HEK293 (cell line): ENCODE data around the gene PROCR.

Source experiments
- CTCF ChIA-PET: fragments of 350-600 bp; formaldehyde crosslinking; extraction: SDS; loops from one replicate; lab custom pipeline; 2021; ENCODE audit warnings: antibody characterized with exemption; lab: Yijun Ruan, JAX
- POLR2A ChIA-PET: fragments of 300-600 bp; formaldehyde crosslinking; extraction: SDS; loops from one replicate; lab custom pipeline; 2020; ENCODE audit warnings: antibody characterized with exemption, inconsistent platforms; lab: Yijun Ruan, JAX
- H3K27ac ChIP-seq: fragments of 200-500 bp; sonication (Bioruptor generic); 2 replicates; pipeline ENCODE4 v1.5.1; 2014; ENCODE audit warnings: low read depth, low read length, control low read depth, inconsistent platforms; ENCODE audit errors: extremely low read depth
- H3K36me3 ChIP-seq, 2 experiments: fragments of 200-500 bp in 1 of 2; sonication (Bioruptor generic) in 1 of 2; 1 replicate in 1 of 2; 2 replicates in 1 of 2; pipeline ENCODE4 v1.5.1; 2014 to 2017; ENCODE audit warnings: inconsistent platforms in 2 of 2, low read length in 2 of 2; ENCODE audit not compliant: control insufficient read depth in 2 of 2, insufficient read depth in 1 of 2
- H3K4me1 ChIP-seq: fragments of 200-500 bp; sonication (Bioruptor generic); 2 replicates; pipeline ENCODE4 v1.5.1; 2014; ENCODE audit warnings: mild to moderate bottlenecking, low read length, inconsistent platforms; ENCODE audit not compliant: control insufficient read depth, insufficient read depth
- H3K4me3 ChIP-seq: 2 replicates; pipeline ENCODE4 v1.5.1; 2011; ENCODE audit warnings: low read depth, mild to moderate bottlenecking, control low read depth, low read length, moderate library complexity
- H3K9me3 ChIP-seq: fragments of 200-500 bp; sonication (Bioruptor generic); 2 replicates; pipeline ENCODE4 v1.5.1; 2014; ENCODE audit warnings: low read depth, low read length, inconsistent platforms; ENCODE audit not compliant: control insufficient read depth, insufficient read depth
- GLIS2 ChIP-seq: fragments of 450-650 bp; formaldehyde crosslinking; IDR thresholded peaks from 2 replicates; pipeline ENCODE4 v1.5.1; 2016; ENCODE audit warnings: missing biosample characterization, missing genetic modification characterization
- HOXA7 ChIP-seq: sonication (generic); formaldehyde crosslinking; IDR thresholded peaks from 2 replicates; pipeline ENCODE4 v1.8.1; 2022; ENCODE audit warnings: missing genetic modification reagents, borderline replicate concordance
- KLF1 ChIP-seq: fragments of 450-650 bp; formaldehyde crosslinking; IDR thresholded peaks from 2 replicates; pipeline ENCODE4 v1.5.1; 2016; ENCODE audit warnings: missing biosample characterization, missing genetic modification characterization
- SCRT1 ChIP-seq: fragments of 450-650 bp; formaldehyde crosslinking; IDR thresholded peaks from 2 replicates; pipeline ENCODE4 v1.5.1; 2016; ENCODE audit warnings: missing biosample characterization, missing genetic modification characterization, borderline replicate concordance
- YY1 ChIP-seq: fragments of 450-650 bp; formaldehyde crosslinking; IDR thresholded peaks from 2 replicates; pipeline ENCODE4 v1.5.1; 2018; ENCODE audit warnings: missing biosample characterization, missing genetic modification characterization
- YY2 ChIP-seq: fragments of 450-650 bp; formaldehyde crosslinking; IDR thresholded peaks from 2 replicates; pipeline ENCODE4 v1.5.1; 2016; ENCODE audit warnings: missing biosample characterization, missing genetic modification characterization
- ZBTB20 ChIP-seq: fragments of 450-650 bp; formaldehyde crosslinking; IDR thresholded peaks from 2 replicates; pipeline ENCODE4 v1.5.1; 2016; ENCODE audit warnings: missing biosample characterization, missing genetic modification characterization
- ZNF112 ChIP-seq: fragments of 450-650 bp; formaldehyde crosslinking; IDR thresholded peaks from 2 replicates; pipeline ENCODE4 v1.5.0; 2017; ENCODE audit warnings: missing biosample characterization, missing genetic modification characterization
- ZNF16 ChIP-seq: fragments of 450-650 bp; formaldehyde crosslinking; IDR thresholded peaks from 2 replicates; pipeline ENCODE4 v1.5.1; 2016; ENCODE audit warnings: low read depth, missing biosample characterization, missing genetic modification characterization
- ZNF302 ChIP-seq: fragments of 450-650 bp; formaldehyde crosslinking; IDR thresholded peaks from 2 replicates; pipeline ENCODE4 v1.5.1; 2016; ENCODE audit warnings: missing biosample characterization, missing genetic modification characterization, low read depth
- ZNF37A ChIP-seq: fragments of 450-650 bp; IDR thresholded peaks from 2 replicates; pipeline ENCODE4 v1.5.1; 2018; ENCODE audit warnings: missing biosample characterization, missing genetic modification characterization
- ZNF426 ChIP-seq: fragments of 450-650 bp; formaldehyde crosslinking; IDR thresholded peaks from 2 replicates; pipeline ENCODE4 v1.5.1; 2017; ENCODE audit warnings: missing biosample characterization, missing genetic modification characterization, mild to moderate bottlenecking, inconsistent platforms, moderate library complexity
- ZNF510 ChIP-seq: fragments of 450-650 bp; formaldehyde crosslinking; IDR thresholded peaks from 2 replicates; pipeline ENCODE4 v1.5.1; 2018; ENCODE audit warnings: mild to moderate bottlenecking, missing genetic modification characterization, missing biosample characterization; ENCODE audit not compliant: insufficient replicate concordance
- ZNF571 ChIP-seq: fragments of 450-650 bp; formaldehyde crosslinking; IDR thresholded peaks from 2 replicates; pipeline ENCODE4 v1.5.0; 2017; ENCODE audit warnings: missing biosample characterization, missing genetic modification characterization
- ZNF621 ChIP-seq: fragments of 450-650 bp; formaldehyde crosslinking; IDR thresholded peaks from 2 replicates; pipeline ENCODE4 v1.5.1; 2017; ENCODE audit warnings: missing biosample characterization, missing genetic modification characterization
- ZNF623 ChIP-seq: fragments of 450-650 bp; formaldehyde crosslinking; IDR thresholded peaks from 2 replicates; pipeline ENCODE4 v1.5.1; 2016; ENCODE audit warnings: missing biosample characterization, missing genetic modification characterization
- ZNF701 ChIP-seq: fragments of 450-650 bp; formaldehyde crosslinking; IDR thresholded peaks from 2 replicates; pipeline ENCODE4 v1.5.1; 2016; ENCODE audit warnings: missing biosample characterization, missing genetic modification characterization
- ZNF830 ChIP-seq: fragments of 450-650 bp; IDR thresholded peaks from 2 replicates; pipeline ENCODE4 v1.5.0; 2018; ENCODE audit warnings: missing biosample characterization, missing genetic modification characterization, low read depth, mild to moderate bottlenecking, moderate library complexity
- ZSCAN30 ChIP-seq: fragments of 450-650 bp; IDR thresholded peaks from 2 replicates; pipeline ENCODE4 v1.5.1; 2018; ENCODE audit warnings: missing biosample characterization, mild to moderate bottlenecking, missing genetic modification characterization, moderate library complexity
- TF ChIP-seq, protein P1 (sequence below): fragments of 450-650 bp; formaldehyde crosslinking; IDR thresholded peaks from 2 replicates; pipeline ENCODE4 v1.5.1; 2016; ENCODE audit warnings: missing biosample characterization, missing genetic modification characterization
- TF ChIP-seq, protein P2 (sequence below): fragments of 450-650 bp; formaldehyde crosslinking; IDR thresholded peaks from 2 replicates; pipeline ENCODE4 v1.5.1; 2016; ENCODE audit warnings: missing biosample characterization, missing genetic modification characterization
- TF ChIP-seq, protein P3 (sequence below): fragments of 450-650 bp; formaldehyde crosslinking; IDR thresholded peaks from 2 replicates; pipeline ENCODE4 v1.5.1; 2016; ENCODE audit warnings: missing biosample characterization, missing genetic modification characterization
- TF ChIP-seq, protein P4 (sequence below): fragments of 450-650 bp; formaldehyde crosslinking; optimal IDR thresholded peaks from 2 replicates; pipeline ENCODE3; 2016; ENCODE audit warnings: missing biosample characterization, mild to moderate bottlenecking, missing genetic modification characterization
- TF ChIP-seq, protein P5 (sequence below): fragments of 450-650 bp; formaldehyde crosslinking; IDR thresholded peaks from 2 replicates; pipeline ENCODE4 v1.5.1; 2016; ENCODE audit warnings: missing biosample characterization, missing genetic modification characterization, low read depth
- TF ChIP-seq, protein P6 (sequence below): fragments of 450-650 bp; formaldehyde crosslinking; IDR thresholded peaks from 2 replicates; pipeline ENCODE4 v1.5.1; 2017; ENCODE audit warnings: missing biosample characterization, missing genetic modification characterization
- TF ChIP-seq, protein P7 (sequence below): IDR thresholded peaks from 2 replicates; pipeline ENCODE4 v1.6.1; 2011; ENCODE audit warnings: mild to moderate bottlenecking, low read depth, low read length, borderline replicate concordance

Gene PROCR

DNA sequence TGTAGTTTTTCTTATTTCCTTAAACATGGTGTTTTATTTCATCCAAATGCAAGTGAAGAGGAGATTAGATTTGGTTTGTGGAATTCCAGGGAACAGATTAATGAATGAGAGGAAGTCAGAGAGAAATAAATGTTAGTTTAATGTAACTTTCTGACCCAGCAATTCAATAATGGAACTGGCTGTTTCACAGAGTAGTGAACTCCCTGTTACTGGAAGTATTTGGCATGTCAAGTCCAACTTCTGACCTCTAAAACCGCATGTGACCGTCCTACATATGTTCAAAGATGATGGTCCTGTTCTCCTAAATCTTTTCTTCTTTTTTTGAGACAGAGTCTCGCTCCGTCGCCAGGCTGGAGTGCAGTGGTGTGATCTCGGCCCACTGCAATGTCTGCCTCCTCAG, 18.7 kb downstream of the PROCR start (continued):
- no peak for TF ChIP-seq ZNF701 (tag by site-specific recombination)
- TF ChIP-seq, all 188 proteins: peak for 0

DNA sequence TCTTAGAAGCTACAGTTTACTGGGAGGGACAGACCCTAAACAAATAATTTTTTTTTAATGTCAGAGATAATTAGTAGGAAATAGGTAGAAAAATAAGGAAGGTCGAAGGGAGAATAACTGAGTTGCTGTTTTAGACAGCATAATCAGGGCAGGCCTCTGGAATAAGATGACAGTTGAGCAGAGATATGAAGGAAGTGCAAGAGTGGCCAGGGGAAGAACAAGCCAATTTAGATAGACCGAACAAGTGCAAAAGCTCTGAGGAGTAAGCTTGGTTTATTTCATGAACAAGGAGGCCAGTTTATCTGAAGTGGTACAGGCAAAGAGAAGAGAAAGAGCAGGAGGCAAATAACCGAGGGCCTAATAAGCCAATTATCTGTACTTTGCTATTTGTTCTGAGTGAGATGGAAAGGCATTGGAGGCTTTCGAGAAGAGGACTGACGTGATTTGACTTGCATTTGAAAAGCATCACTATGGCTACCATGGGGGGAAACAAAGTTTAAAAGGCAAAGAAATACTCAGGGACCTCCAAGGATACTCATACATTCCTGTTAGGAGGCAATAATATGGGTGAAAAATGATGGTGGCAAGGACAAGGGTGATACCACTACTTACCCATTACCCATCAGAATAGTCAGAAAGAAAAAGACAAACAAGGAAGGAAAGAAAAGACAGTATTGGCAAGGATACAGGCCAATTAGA, 19.7 kb downstream of the PROCR start:
- H3K27ac ChIP-seq, result no peak overlapping the region
- CTCF ChIA-PET, result interaction anchor here (0.7 kb wide), 1 partner anchor 84 kb away, joined by 3 read pairs; no protein-coding TSS in a partner anchor
- POLR2A ChIA-PET, result no interaction called here

DNA sequence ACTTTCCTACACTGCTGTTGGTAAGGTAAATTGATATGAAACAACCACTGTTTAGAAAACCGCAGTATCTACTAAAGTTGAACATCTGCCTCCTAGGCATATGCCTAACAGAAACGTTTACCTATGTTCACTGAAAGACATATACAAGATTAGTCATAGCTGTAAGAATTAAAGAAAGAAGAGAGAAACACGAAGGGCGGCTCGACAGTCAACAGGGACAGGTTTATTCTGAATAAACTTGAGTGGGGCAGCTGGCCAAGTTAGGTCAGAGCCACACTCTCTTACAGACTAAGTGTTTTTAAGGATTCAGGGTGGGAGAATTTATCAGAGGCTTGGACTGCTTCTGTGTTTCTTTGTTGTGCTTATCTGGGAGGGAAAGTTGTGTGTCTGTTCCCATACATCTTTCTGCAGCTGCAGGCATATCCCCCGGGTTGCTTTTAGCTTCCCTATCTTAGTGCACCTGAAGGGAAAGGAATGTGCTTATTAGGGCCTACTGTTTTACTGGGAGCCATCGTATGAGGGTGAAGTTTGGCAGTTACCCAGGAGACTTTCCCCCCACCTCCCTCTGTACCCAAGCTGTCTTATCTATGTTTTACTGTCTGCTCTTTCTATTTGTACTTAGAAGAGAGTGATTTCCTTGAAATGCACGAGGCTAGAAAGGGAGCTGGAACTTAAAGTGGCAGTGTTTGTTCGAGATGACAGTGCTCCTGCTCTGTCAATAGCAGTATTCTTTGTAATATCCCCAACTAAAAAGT, 20.4 kb downstream of the PROCR start:
- CTCF ChIA-PET, result interaction anchor here (1.1 to 2.0 kb wide), 2 partner anchors 10 to 16 kb away, joined by 6 read pairs; no protein-coding TSS in a partner anchor
- no peaks in the 10 kb centered on the region for H3K4me1 ChIP-seq
- no peak overlapping the region for H3K27ac ChIP-seq
- POLR2A ChIA-PET, result no interaction called here
- no peaks in the 10 kb centered on the region for H3K9me3 ChIP-seq
- no peak overlapping the region for H3K4me3 ChIP-seq
- H3K36me3 ChIP-seq, result no peaks in the 10 kb centered on the region
- TF ChIP-seq, protein P1, sequence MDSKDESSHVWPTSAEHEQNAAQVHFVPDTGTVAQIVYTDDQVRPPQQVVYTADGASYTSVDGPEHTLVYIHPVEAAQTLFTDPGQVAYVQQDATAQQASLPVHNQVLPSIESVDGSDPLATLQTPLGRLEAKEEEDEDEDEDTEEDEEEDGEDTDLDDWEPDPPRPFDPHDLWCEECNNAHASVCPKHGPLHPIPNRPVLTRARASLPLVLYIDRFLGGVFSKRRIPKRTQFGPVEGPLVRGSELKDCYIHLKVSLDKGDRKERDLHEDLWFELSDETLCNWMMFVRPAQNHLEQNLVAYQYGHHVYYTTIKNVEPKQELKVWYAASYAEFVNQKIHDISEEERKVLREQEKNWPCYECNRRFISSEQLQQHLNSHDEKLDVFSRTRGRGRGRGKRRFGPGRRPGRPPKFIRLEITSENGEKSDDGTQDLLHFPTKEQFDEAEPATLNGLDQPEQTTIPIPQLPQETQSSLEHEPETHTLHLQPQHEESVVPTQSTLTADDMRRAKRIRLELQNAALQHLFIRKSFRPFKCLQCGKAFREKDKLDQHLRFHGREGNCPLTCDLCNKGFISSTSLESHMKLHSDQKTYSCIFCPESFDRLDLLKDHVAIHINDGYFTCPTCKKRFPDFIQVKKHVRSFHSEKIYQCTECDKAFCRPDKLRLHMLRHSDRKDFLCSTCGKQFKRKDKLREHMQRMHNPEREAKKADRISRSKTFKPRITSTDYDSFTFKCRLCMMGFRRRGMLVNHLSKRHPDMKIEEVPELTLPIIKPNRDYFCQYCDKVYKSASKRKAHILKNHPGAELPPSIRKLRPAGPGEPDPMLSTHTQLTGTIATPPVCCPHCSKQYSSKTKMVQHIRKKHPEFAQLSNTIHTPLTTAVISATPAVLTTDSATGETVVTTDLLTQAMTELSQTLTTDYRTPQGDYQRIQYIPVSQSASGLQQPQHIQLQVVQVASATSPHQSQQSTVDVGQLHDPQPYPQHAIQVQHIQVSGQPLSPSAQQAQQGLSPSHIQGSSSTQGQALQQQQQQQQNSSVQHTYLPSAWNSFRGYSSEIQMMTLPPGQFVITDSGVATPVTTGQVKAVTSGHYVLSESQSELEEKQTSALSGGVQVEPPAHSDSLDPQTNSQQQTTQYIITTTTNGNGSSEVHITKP (tag by site-specific recombination), result no peak
- TF ChIP-seq SCRT1 (tag by site-specific recombination), result no peak
- TF ChIP-seq ZNF623 (tag by site-specific recombination), result no peak
- TF ChIP-seq ZNF621 (tag by site-specific recombination), result no peak
- no peak for TF ChIP-seq ZNF510 (tag by site-specific recombination)
- TF ChIP-seq ZNF112 (tag by site-specific recombination), result no peak
- TF ChIP-seq, protein P2, sequence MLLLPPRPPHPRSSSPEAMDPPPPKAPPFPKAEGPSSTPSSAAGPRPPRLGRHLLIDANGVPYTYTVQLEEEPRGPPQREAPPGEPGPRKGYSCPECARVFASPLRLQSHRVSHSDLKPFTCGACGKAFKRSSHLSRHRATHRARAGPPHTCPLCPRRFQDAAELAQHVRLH (tag by site-specific recombination), result no peak
- TF ChIP-seq, protein P3, sequence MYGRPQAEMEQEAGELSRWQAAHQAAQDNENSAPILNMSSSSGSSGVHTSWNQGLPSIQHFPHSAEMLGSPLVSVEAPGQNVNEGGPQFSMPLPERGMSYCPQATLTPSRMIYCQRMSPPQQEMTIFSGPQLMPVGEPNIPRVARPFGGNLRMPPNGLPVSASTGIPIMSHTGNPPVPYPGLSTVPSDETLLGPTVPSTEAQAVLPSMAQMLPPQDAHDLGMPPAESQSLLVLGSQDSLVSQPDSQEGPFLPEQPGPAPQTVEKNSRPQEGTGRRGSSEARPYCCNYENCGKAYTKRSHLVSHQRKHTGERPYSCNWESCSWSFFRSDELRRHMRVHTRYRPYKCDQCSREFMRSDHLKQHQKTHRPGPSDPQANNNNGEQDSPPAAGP (tag by site-specific recombination), result no peak
- TF ChIP-seq, protein P4, sequence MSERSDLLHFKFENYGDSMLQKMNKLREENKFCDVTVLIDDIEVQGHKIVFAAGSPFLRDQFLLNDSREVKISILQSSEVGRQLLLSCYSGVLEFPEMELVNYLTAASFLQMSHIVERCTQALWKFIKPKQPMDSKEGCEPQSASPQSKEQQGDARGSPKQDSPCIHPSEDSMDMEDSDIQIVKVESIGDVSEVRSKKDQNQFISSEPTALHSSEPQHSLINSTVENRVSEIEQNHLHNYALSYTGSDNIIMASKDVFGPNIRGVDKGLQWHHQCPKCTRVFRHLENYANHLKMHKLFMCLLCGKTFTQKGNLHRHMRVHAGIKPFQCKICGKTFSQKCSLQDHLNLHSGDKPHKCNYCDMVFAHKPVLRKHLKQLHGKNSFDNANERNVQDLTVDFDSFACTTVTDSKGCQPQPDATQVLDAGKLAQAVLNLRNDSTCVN, result no peak

More for the DNA sequence above, 19.7 kb downstream of the PROCR start:
- Histone ChIP-seq H3K4me3 (no peak overlapping the region), H3K4me1 (no peaks in the 10 kb centered on the region), H3K9me3 (no peaks in the 10 kb centered on the region), H3K36me3 (no peaks in the 10 kb centered on the region)
- TF ChIP-seq ZNF426 (tag by site-specific recombination), result no peak
- TF ChIP-seq, protein P5, sequence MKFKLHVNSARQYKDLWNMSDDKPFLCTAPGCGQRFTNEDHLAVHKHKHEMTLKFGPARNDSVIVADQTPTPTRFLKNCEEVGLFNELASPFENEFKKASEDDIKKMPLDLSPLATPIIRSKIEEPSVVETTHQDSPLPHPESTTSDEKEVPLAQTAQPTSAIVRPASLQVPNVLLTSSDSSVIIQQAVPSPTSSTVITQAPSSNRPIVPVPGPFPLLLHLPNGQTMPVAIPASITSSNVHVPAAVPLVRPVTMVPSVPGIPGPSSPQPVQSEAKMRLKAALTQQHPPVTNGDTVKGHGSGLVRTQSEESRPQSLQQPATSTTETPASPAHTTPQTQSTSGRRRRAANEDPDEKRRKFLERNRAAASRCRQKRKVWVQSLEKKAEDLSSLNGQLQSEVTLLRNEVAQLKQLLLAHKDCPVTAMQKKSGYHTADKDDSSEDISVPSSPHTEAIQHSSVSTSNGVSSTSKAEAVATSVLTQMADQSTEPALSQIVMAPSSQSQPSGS, result no peak
- TF ChIP-seq GLIS2 (tag by site-specific recombination), result no peak
- TF ChIP-seq YY2 (tag by site-specific recombination), result no peak
- TF ChIP-seq ZNF571 (tag by site-specific recombination), result no peak
- no peak for TF ChIP-seq ZBTB20 (tag by site-specific recombination)
- no peak for TF ChIP-seq KLF1
- no peak for TF ChIP-seq ZNF16 (tag by site-specific recombination)
- TF ChIP-seq YY1 (tag by site-specific recombination), result no peak
- TF ChIP-seq ZNF830, result no peak
- TF ChIP-seq, protein P6, sequence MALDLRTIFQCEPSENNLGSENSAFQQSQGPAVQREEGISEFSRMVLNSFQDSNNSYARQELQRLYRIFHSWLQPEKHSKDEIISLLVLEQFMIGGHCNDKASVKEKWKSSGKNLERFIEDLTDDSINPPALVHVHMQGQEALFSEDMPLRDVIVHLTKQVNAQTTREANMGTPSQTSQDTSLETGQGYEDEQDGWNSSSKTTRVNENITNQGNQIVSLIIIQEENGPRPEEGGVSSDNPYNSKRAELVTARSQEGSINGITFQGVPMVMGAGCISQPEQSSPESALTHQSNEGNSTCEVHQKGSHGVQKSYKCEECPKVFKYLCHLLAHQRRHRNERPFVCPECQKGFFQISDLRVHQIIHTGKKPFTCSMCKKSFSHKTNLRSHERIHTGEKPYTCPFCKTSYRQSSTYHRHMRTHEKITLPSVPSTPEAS (tag by site-specific recombination), result no peak
- no peak for TF ChIP-seq ZSCAN30
- TF ChIP-seq, protein P7, sequence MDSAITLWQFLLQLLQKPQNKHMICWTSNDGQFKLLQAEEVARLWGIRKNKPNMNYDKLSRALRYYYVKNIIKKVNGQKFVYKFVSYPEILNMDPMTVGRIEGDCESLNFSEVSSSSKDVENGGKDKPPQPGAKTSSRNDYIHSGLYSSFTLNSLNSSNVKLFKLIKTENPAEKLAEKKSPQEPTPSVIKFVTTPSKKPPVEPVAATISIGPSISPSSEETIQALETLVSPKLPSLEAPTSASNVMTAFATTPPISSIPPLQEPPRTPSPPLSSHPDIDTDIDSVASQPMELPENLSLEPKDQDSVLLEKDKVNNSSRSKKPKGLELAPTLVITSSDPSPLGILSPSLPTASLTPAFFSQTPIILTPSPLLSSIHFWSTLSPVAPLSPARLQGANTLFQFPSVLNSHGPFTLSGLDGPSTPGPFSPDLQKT, result no peak
- TF ChIP-seq ZNF302 (tag by site-specific recombination), result no peak
- no peak for TF ChIP-seq HOXA7 (CRISPR knock-in tag)
- TF ChIP-seq ZNF37A, result no peak
